IPS-20b (cell line): Measurements from ENCODE around the gene TMEM151A.
A peak's percentile ranks its signal among the peaks of the same experiment; 100 is the strongest.

Experiments used
- H3K27ac ChIP-seq: one replicate; pipeline ENCODE4 v1.5.1; 2013; ENCODE audit warnings: low read length
- H3K27me3 ChIP-seq: 2 replicates; pipeline ENCODE4 v1.6.1; 2013; ENCODE audit warnings: mild to moderate bottlenecking, low read length, inconsistent platforms; ENCODE audit not compliant: insufficient read depth
- H3K36me3 ChIP-seq: 2 replicates; pipeline ENCODE4 v1.6.1; 2013; ENCODE audit warnings: low read depth, mild to moderate bottlenecking, inconsistent platforms, low read length, moderate library complexity; ENCODE audit not compliant: insufficient read depth
- H3K4me1 ChIP-seq: 2 replicates; pipeline ENCODE4 v1.6.1; 2013; ENCODE audit warnings: mild to moderate bottlenecking, control low read depth, inconsistent platforms, low read length, moderate library complexity; ENCODE audit not compliant: insufficient read depth
- H3K4me3 ChIP-seq: 2 replicates; pipeline ENCODE4 v1.5.1; 2013; ENCODE audit warnings: mild to moderate bottlenecking, low read length, inconsistent platforms
- H3K9ac ChIP-seq: 2 replicates; pipeline ENCODE4 v1.6.1; 2013; ENCODE audit warnings: low read depth, mild to moderate bottlenecking, inconsistent platforms, low read length, moderate library complexity
- H3K9me3 ChIP-seq: 2 replicates; pipeline ENCODE4 v1.6.1; 2013; ENCODE audit warnings: mild to moderate bottlenecking, low read depth, low read length, inconsistent platforms; ENCODE audit not compliant: insufficient read depth

TMEM151A gene

DNA sequence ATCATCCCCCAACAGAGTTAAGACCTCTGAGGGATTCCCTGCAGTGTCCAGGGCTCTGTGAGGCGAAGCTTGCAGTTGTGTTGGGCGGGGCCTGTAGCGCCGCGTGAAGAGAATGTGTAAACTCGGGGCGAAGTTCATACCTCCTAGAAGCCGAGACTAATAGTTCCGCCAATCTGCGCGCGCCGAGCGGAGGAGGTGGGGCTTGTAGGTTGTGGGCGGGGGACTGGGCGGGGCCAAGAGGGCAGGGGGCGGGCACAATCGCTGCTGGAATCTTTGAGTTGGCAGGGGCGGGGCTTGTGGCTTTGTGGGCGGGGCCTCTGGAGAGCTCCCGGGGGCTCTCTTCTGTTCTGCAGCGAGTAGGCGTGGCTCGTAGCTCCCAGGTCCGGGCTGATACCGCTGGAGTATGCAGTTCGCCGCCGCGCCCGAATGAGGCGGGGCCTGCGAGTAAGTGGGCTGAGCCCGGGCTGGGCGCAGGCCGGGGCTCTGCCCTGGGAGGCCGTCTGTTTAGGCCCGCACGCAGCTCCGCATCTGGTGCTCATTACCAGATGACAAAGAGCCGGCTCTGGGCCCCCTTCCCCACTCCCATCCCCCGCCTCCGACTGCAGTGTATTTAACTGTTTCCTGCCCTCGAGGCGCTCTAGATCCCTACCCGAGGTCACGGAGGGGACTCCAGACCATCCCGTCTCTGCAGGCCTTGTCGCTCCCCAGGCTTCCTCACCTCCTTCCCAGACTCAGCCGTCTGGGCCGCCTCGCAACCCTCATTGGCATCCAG, 21.0 kb downstream of the TMEM151A start:
- Histone ChIP-seq H3K9me3 (no peaks in the 10 kb centered on the region), H3K27me3 (peaks cover 18% of the 10 kb centered on the region), H3K36me3 (no peaks in the 10 kb centered on the region), H3K4me3 (peak overlapping the region; percentile 90), H3K9ac (peak overlapping the region; percentile 67; the same call in 1 of the 2 replicates), H3K27ac (no peak overlapping the region), H3K4me1 (peaks cover 11% of the 10 kb centered on the region; the same call in 1 of the 2 replicates)

DNA sequence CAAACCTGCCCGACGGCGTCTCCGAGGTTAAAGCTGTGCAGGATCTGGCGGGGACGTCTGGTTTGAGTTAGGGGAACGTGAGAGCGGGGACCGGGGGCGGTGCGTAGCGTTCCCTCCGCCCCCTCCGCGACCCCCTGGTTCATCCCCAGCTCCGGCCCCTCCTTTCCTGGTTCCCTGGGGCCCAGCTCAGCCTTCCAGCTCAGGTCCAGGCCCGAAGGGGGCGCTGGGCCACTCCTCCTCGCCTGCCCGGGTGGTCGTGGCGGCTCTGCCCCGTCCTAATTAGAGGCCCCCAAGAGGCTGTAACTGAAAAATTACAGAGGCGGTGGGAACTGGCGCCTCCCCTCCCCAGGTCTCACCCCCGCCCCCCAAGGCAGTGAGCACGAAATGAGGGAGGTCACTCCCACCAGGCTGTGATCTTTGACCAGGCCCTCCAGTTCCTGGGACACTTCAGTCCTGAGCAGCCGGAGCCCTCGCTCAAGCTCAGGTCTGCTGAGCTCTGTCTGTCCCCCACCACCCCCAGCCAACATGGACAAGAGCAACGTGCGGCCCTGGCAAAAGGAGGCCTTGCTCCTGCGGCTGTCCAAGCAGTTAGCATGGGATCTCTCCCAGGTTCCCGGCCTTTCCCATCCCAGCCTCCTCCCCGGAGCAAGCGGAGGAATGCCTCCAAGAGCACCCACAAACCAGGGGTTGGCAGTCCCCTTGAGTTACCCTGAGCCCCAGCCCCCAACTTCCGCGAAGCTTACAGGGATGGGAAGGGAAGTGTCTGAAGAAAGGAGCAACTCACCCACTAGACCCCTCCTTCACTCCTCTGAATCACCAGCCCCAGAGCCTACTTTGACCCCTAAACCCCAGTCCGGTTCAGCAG, 21.9 kb downstream of the TMEM151A start:
- H3K27me3 ChIP-seq, result peaks cover 18% of the 10 kb centered on the region
- H3K9ac ChIP-seq, result peak overlapping the region; percentile 67; the same call in 1 of the 2 replicates
- H3K9me3 ChIP-seq, result no peaks in the 10 kb centered on the region
- H3K36me3 ChIP-seq, result no peaks in the 10 kb centered on the region
- H3K27ac ChIP-seq, result no peak overlapping the region
- peaks cover 18% of the 10 kb centered on the region for H3K4me1 ChIP-seq
- peak overlapping the region; percentile 90 for H3K4me3 ChIP-seq

DNA sequence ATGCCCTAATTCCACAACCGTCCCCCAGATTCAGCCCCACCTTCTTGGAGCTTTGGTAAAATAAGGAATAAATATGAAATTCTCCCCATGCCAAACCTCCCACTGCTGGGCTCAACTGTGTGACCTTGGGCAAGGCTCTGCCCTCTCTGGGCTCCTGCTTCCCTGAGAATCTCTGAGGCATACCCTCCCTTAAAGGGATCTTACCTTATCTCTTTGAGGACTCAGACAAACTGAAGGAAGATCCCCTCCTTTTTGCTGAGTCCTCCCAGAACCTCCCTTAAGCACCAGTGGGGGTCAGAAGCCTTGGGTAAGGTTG, 22.4 kb downstream of the TMEM151A start:
- Histone ChIP-seq H3K4me3 (peak overlapping the region; percentile 90; the same call in 1 of the 2 replicates), H3K9ac (peak overlapping the region; percentile 67; the same call in 1 of the 2 replicates)

DNA sequence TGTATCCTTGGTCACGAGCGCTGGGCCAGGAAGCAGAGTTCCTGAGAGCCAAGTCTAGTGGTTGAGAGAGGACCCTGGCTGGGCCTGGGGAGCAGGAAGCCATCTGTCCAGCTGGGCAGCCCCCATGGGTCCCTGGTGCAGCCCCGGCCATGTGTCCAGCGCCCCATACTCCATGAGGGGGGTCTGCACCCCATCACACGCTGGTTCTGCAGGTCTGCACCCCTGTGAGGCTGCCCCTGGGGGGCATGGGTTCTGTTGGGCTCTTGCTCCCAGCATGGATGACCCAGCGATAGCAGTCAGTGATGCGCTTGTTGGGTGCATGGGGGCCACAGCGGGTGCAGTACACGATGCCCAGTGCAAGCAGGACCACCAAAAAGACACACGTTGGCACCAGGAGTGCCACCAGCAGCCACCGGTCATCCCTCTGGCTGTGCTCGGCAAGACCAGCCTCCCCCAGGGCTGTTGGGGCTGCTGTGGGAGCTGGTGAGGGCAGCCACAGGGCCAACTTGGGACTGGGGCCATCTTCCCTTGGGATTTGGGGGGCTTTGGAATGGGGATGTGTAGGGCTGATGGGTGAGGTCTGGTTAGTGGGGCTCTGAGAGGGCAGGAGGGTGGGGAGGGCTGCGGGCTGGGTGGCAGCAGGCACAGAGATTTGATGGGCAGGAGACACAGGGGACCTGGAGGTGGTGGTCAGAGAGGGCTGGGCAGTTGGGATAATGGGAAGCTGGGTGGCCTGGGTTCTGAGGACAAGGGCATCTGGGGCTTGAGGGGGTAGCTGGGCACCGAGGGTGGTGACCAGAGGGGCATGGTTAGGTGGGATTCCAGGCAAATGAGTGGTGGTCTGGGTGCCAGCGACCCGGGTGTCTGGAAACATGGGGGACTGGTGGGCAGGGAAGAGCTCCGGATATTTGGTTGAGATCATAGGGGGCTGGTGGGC, 23.1 kb downstream of the TMEM151A start:
- Histone ChIP-seq H3K9me3 (no peaks in the 10 kb centered on the region), H3K4me1 (peaks cover 19% of the 10 kb centered on the region)

More for the DNA sequence above, 22.4 kb downstream of the TMEM151A start:
- Histone ChIP-seq H3K27me3 (peaks cover 18% of the 10 kb centered on the region), H3K4me1 (peaks cover 19% of the 10 kb centered on the region), H3K36me3 (no peaks in the 10 kb centered on the region), H3K9me3 (no peaks in the 10 kb centered on the region), H3K27ac (no peak overlapping the region)

DNA sequence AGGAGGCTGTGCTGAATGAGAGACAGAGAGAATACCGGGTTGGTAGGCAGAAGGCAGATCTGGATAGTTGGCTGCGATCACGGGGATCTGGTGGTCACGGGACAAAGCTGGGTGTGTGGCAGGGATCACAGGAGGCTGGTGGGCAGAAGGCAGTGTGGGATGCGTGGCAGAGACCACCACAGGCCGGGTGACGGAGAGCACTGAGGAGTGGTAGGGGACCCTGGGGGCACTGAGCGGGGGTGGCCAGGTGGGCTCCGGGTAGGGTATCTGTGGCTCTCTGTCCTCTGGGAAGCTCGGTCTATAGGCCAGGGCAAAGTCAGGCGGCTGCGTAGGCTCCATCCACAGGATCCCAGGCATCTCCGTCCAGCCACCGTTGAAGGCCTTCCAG, 23.8 kb downstream of the TMEM151A start:
- no peak overlapping the region for H3K4me3 ChIP-seq
- H3K36me3 ChIP-seq, result no peaks in the 10 kb centered on the region
- H3K4me1 ChIP-seq, result peaks cover 19% of the 10 kb centered on the region
- H3K9ac ChIP-seq, result no peak overlapping the region
- no peaks in the 10 kb centered on the region for H3K9me3 ChIP-seq
- H3K27ac ChIP-seq, result no peak overlapping the region
- peaks cover 14% of the 10 kb centered on the region for H3K27me3 ChIP-seq

More for the DNA sequence above, 23.1 kb downstream of the TMEM151A start:
- no peak overlapping the region for H3K9ac ChIP-seq
- peaks cover 17% of the 10 kb centered on the region for H3K27me3 ChIP-seq
- no peak overlapping the region for H3K27ac ChIP-seq
- H3K36me3 ChIP-seq, result no peaks in the 10 kb centered on the region
- no peak overlapping the region for H3K4me3 ChIP-seq

DNA sequence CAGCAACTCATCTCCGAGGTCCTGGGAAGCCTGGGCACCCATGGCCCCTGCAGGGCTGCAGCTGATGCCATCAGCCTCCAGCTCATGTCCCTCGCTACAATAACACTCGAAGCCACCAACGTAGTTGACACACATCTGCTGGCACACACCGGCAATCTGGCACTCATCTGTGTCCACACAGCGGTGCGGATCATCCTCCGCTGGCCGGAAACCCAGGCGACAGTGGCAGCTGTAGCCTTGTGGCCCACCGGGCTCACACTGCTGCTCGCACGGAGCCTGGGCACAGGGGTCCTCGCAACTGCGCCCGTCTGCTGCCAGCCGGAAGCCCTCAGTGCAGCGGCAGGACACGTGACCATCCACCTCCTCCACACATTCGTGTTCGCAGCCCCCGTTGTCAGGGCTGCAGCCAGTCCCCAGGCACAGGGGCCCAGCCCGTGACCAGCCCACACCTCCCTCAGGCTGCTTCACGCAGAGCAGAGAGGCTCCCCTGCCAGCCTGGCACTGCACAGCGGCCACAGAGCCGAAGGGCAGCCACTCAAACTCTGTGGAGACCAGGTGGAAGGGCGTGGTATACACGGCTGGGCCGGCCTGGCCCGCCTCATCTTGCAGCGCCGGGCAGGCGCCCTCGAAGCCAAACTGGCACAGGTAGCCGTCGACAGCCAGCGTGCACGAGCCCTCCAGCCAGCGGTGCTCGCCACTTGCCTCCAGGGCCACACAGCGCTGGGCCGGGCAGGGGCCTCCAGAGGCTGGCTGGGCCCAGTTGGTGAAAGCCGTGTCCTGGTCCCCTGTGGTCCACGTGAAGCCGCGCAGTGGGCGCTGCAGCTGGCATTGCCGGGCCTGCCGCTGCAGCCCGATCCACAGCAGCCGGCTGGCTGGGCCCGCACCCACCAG, 24.5 kb downstream of the TMEM151A start:
- H3K27ac ChIP-seq, result no peak overlapping the region
- H3K9ac ChIP-seq, result no peak overlapping the region
- H3K4me3 ChIP-seq, result no peak overlapping the region

DNA sequence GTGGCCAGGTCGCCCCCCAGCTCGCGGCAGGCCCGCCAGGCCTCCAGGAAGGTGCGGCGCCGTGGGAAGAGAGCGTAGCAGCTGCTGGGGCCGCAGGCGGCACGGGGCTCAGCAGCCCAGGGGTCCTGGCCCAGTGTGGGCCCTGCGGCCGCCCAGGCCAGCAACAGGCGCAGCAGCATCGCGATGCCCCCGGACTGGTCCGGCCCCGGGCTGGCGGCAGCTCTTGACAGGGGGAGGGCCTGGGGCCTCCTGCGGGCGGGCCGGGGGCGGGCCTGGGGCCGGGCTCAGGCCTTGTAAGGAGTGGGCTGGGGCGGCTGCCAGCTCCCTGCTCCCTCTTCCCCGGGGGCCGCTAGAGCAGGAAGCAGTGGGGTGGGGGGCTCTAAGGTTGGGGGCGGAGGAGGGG, 25.2 kb downstream of the TMEM151A start, which contains the start of gene CD248:
Gene CD248 (minus strand): TSS at position 196 of the 403 bp plus-strand sequence. CDS start 17 bp downstream, at position 179.
- Histone ChIP-seq H3K36me3 (no peaks in the 10 kb centered on the region), H3K9ac (peak within 1 kb of the TSS; percentile 55; the same call in 1 of the 2 replicates), H3K27me3 (peaks cover 14% of the 10 kb centered on the region), H3K4me3 (peak within 1 kb of the TSS; percentile 12; the same call in 1 of the 2 replicates), H3K4me1 (peaks cover 19% of the 10 kb centered on the region), H3K27ac (peak within 1 kb of the TSS; percentile 34), H3K9me3 (no peaks in the 10 kb centered on the region)

More for the DNA sequence above, 24.5 kb downstream of the TMEM151A start:
- Histone ChIP-seq H3K36me3 (no peaks in the 10 kb centered on the region), H3K27me3 (peaks cover 14% of the 10 kb centered on the region), H3K9me3 (no peaks in the 10 kb centered on the region), H3K4me1 (peaks cover 19% of the 10 kb centered on the region)

DNA sequence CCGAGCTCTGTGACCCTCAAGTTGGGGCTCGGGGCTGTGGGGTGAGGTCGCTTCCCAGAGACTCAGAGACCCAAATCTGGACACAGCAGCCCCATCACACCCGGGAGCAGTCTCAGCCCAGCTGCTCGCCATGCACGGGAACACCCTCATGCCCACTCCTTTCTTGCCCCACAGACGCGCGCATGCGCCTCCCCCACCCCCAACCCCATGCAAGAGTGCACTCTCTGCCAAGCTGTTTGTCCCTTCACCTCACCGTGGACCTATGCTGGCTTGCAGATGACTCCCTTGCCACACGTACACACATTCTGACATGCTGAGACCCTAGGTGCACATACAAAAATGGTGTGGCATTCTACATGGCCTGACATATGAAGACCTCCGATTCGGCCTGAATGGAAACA, 25.6 kb downstream of the TMEM151A start:
- H3K27ac ChIP-seq, result peak overlapping the region; percentile 34
- H3K9ac ChIP-seq, result peak overlapping the region; percentile 55; the same call in 1 of the 2 replicates
- H3K9me3 ChIP-seq, result no peaks in the 10 kb centered on the region
- peaks cover 19% of the 10 kb centered on the region for H3K4me1 ChIP-seq
- peaks cover 14% of the 10 kb centered on the region for H3K27me3 ChIP-seq
- no peaks in the 10 kb centered on the region for H3K36me3 ChIP-seq
- H3K4me3 ChIP-seq, result peak overlapping the region; percentile 12; the same call in 1 of the 2 replicates

DNA sequence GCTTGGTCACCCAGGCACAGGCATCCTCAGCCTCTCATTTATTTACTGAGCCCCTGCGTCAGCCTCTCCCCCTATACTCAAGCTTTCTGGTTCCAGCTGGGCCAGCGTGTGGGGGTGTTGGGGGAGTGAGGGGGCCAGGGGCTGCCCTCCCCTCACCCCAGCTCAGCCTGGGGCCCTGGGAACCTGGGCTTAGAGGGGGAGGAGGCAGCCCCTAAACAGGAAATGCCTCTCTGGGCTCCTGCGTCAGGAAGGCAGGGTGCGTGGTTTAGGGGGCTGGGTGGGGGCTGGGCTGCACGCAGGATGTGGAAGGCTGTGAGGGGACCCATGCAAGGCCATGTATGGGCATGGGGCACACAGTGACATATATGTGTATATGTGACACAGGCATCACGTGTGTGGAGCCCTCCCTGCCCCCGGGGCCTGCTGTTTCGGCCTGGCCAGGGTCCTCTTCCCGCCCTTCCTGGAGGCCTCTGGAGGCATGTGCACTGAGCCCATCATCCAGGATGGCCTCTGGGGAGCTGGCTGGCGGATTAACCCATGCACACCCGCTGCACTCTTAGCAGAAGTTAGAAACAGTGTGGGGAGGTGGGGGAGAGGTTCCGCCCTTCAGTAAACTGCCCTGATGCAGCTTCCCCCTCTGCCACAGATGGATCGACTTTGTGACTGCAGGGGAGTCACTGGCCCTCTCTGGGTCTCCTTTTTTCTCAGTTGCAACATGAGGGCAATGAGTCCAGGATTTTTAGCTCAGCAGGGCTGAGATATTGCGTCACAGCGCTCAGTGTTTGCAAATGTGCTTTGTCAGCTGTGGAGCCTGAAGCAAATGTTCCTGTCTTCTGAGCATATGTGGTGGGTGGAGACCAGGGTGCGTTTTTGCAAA, 26.3 kb downstream of the TMEM151A start:
- Histone ChIP-seq H3K4me3 (peak overlapping the region; percentile 12; the same call in 1 of the 2 replicates), H3K9ac (peak overlapping the region; percentile 55; the same call in 1 of the 2 replicates), H3K4me1 (peaks cover 19% of the 10 kb centered on the region), H3K9me3 (no peaks in the 10 kb centered on the region), H3K27ac (peak overlapping the region; percentile 34), H3K27me3 (peaks cover 14% of the 10 kb centered on the region), H3K36me3 (no peaks in the 10 kb centered on the region)
